ENCODE results near the gene LY6G6C. TPM values are rescaled to one million over a fixed set of nuclear protein-coding genes. Genes with fewer than 3 reads are reported as not detected.
A peak's percentile ranks its signal among the peaks of the same experiment; 100 is the strongest.

Gene LY6G6C
- total RNA-seq, 1 donor: not detected

DNA sequence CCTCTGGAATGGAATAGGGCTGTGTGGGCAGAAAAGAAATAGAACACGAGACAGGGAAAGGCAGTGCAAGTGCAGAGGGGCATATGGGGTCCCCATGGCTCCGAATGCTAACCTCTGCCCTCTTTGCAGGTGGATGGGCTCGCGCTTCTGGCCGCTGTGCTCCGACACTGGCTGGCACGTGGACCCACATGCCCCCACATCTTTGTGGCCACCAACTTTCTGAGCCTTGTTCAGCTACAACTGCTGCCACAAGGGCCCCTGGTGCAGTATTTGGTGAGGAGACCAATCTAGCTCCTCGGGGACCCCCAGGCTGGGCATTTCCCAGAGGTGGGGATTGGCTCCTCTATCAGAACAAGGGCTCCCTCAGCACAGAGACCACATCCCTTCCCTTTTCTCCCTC lies 39.8 kb upstream of the LY6G6C start:
- TF ChIP-seq CTCF (IDR thresholded peaks at IDR 0.05; ENCODE audit: insufficient read depth, low read depth, low read length): no peak
- no peak for DNase-seq (ENCODE audit: low read depth)
- H3K4me3 ChIP-seq (ENCODE audit: low read depth, low read length): no peak overlapping the region

DNA sequence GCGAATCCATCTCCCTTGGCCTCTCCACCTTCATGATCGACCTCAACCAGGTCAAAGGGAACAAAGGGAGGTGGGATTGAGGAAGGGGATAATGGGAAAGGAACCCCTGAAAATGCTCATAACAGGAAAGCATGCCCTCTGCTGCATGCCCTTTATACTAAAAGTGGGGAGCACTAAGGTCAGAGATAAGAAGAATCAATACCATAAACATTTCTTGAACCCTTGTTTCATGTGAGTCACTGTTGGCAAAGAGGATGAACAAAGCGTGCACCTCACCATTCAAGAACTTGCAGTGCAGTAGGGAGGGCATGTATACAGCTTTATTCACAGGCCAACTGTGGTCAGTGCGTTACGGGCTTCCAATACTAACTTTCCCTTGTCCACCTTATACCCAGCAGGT lies 39.2 kb upstream of the LY6G6C start:
- no peak for TF ChIP-seq CTCF (IDR thresholded peaks at IDR 0.05; ENCODE audit: insufficient read depth, low read depth, low read length)
- H3K4me3 ChIP-seq (ENCODE audit: low read depth, low read length): no peak overlapping the region
- no peak for DNase-seq (ENCODE audit: low read depth)

DNA sequence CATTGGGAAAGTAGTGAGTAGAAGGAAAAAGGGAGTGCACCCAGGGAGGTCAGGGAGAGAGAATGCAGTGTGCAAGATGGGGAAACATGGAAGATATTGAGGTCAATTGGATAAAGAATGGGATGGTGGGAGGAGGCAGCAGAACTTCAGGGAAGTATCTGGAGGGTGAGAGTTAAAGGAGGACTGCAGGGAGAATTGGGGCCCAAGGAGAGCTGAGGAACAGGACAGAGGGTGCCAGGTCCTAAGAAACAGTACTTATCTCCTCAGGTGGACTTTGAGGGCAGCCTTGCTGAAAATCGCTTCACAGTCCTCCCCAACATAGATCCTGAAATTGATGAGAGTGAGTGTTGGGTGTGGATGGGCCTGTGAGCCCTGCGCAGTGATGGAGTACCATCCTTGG lies 36.7 kb upstream of the LY6G6C start:
- DNase-seq (ENCODE audit: low read depth): no peak
- H3K4me3 ChIP-seq (ENCODE audit: low read depth, low read length): no peak overlapping the region
- TF ChIP-seq CTCF (IDR thresholded peaks at IDR 0.05; ENCODE audit: insufficient read depth, low read depth, low read length): no peak

DNA sequence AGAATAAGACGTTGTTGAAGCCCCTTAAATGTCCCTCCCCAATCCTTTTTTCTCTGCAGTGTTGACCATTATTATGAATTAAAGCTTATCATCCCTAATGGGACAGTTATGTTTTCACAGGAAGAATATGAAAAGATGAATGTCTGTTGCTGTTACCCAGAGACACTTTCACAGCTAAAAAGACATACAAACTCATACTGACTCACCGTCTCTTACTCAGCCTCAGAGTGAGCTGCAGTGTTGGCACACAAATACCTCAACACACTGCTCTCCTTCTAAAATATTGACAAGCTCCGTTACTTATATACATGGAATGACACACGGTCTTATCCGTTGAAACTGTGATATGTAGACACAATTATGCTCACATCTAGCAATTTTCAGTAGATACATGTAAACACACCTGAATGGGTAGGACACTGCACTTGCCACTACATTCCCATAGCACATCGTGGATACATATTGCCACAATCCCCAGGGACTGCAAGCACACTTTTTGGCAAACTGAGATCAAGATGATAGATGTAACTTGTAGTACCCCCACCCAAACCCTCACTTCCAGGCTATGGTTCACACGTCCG lies 31.3 kb upstream of the LY6G6C start:
- DNase-seq (ENCODE audit: low read depth): peak; percentile 45
- H3K4me3 ChIP-seq (ENCODE audit: low read depth, low read length): no peak overlapping the region
- no peak for TF ChIP-seq CTCF (IDR thresholded peaks at IDR 0.05; ENCODE audit: insufficient read depth, low read depth, low read length)

DNA sequence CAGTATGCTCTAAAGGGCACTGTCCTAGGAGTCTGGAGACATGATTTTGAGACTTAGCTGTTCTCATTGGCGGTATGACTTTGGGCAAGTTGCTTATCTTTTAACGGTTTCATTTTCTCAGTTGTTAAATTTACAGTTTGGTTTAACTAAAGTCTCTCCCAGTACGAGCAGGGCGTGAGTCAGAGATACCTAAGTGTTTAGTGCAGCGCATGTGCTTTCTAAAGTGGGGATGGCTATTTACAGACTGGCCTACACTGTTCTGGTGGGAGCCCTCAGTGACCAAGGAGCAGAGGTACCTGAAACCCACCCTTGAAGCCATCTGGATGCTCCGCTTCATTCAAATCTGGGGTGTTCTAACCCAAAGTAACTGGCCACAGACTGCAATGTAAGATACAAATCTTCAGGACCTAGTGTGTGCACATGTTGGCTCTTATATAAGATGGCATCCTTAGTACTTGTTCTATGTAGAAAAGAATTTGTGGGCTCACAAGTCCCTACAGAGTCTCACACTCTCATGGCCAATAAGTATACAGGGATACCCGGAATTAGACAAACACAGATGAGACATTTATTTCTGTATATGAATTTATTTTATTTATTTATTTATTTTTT lies 29.0 kb upstream of the LY6G6C start:
- H3K4me3 ChIP-seq (ENCODE audit: low read depth, low read length): no peak overlapping the region
- no peak for TF ChIP-seq CTCF (IDR thresholded peaks at IDR 0.05; ENCODE audit: insufficient read depth, low read depth, low read length)
- peak; percentile 83 for DNase-seq (ENCODE audit: low read depth)

DNA sequence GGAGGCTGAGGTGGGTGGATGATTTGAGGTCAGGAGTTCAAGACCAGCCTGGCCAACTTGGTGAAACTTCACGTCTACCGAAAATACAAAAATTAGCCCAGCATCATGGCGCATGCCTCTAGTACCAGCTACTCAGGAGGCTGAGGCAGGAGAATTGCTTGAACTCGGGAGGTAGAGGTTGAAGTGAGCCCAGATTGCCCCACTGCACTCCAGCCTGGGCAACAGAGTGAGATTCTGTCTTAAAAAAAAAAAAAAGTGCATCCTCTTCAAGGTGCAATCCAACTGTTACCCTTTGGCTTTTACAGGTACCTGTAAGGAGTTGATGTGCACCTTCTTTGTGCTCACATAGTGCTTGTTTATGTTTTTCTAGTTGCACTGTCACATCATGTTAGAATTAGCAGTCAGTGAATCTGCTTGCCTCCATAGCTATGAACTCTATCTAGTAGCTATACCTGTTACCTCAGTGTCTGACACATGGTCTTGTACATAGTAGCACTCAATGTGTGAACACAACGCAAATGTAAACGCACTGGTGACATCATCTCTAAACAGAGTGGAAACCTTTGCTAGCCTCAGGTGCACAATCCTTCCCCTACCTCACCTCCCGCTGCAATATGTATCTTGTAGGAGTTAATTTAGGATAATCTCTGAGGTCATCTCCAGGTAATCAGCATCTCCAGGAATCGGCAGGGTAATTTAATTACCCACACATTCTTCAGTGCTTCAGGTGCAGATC lies 27.9 kb upstream of the LY6G6C start:
- no peak overlapping the region for H3K4me3 ChIP-seq (ENCODE audit: low read depth, low read length)
- no peak for DNase-seq (ENCODE audit: low read depth)
- no peak for TF ChIP-seq CTCF (IDR thresholded peaks at IDR 0.05; ENCODE audit: insufficient read depth, low read depth, low read length)

Data from fibroblast of villous mesenchyme (primary cell).